Activated CD8-positive, alpha-beta T cell treated with anti-CD3 and anti-CD28 coated beads, Interleukin-2, amount 10 ng/mL, durations not matched to agents 7 days and 5 days (primary cell): ENCODE measurements around the gene LACRT. TPM values are rescaled to one million over a fixed set of nuclear protein-coding genes. Genes with fewer than 3 reads are reported as not detected.

ENCODE experiments used
- ATAC-seq: fragments of 150-1000 bp; cut with Tn5 transposase; one replicate; pipeline ENCODE4 v1.10.0; 2021; ENCODE audit warnings: moderate library complexity
- CTCF ChIA-PET: fragments of 350-600 bp; sonication (Branson Sonifier 250); formaldehyde crosslinking; loops from one replicate; lab custom pipeline; 2021; ENCODE audit warnings: antibody characterized with exemption; lab: Charles Lee
- POLR2A ChIA-PET: fragments of 350-600 bp; sonication (Branson Sonifier 250); formaldehyde crosslinking; loops from one replicate; lab custom pipeline; 2021; ENCODE audit warnings: antibody characterized with exemption; lab: Charles Lee
- DNase-seq: peaks from one replicate; pipeline ENCODE4 v3.0.0-alpha.2; 2020
- H3K27ac Mint-ChIP-seq: one replicate; pipeline ENCODE4 v1.8.0; 2021; ENCODE audit warnings: mild to moderate bottlenecking, mixed read lengths
- H3K27me3 Mint-ChIP-seq: one replicate; pipeline ENCODE4 v1.8.0; 2021; ENCODE audit warnings: low read depth, mixed read lengths
- H3K36me3 Mint-ChIP-seq: one replicate; pipeline ENCODE4 v1.8.0; 2021; ENCODE audit warnings: low read depth, mixed read lengths
- H3K4me1 Mint-ChIP-seq: one replicate; pipeline ENCODE4 v1.8.0; 2021; ENCODE audit warnings: low read depth, mixed read lengths
- H3K4me3 Mint-ChIP-seq: one replicate; pipeline ENCODE4 v1.8.0; 2021; ENCODE audit warnings: mild to moderate bottlenecking, mixed read lengths
- H3K9me3 Mint-ChIP-seq: one replicate; pipeline ENCODE4 v1.8.0; 2022; ENCODE audit warnings: mixed read lengths; ENCODE audit not compliant: insufficient read depth
- total RNA-seq, 2 experiments: library from RNA; stranded (reverse); gene quantifications; one replicate each; pipeline ENCODE4 v1.2.3, GENCODE V29; 2021

The LACRT gene
- total RNA-seq, 2 experiments from 2014 or later, result not detected

DNA sequence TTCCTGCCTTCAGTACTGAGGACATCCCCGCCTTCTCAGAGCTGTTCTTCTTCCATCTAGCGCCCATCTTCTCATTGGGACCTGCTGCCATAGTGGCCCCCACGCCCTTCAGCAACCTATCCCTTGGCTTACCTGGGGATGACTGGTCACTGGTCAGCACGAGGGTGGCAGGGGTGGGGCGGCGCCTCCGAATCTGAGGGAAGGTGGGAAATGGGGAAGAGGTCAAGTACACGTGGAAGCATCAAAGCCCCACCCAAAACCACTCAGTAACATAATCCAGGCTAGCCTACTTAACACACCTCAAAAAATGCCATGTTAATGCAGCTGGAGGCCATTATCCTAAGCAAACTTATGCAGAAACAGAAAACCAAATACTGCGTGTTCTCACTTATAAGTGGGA lies 50.6 kb downstream of the LACRT start:
- no peak overlapping the region for H3K4me3 Mint-ChIP-seq
- ChIA-PET CTCF (interaction anchor here (1.0 to 1.5 kb wide), 3 partner anchors 9 to 57 kb away, joined by 3 read pairs; no protein-coding TSS in a partner anchor), POLR2A (no interaction called here)
- ATAC-seq, result no peak
- no peak for DNase-seq
- no peaks in the 10 kb centered on the region for H3K9me3 Mint-ChIP-seq
- no peak overlapping the region for H3K27ac Mint-ChIP-seq
- peaks cover 2% of the 10 kb centered on the region for H3K4me1 Mint-ChIP-seq
- no peaks in the 10 kb centered on the region for H3K36me3 Mint-ChIP-seq
- peaks cover 48% of the 10 kb centered on the region for H3K27me3 Mint-ChIP-seq

DNA sequence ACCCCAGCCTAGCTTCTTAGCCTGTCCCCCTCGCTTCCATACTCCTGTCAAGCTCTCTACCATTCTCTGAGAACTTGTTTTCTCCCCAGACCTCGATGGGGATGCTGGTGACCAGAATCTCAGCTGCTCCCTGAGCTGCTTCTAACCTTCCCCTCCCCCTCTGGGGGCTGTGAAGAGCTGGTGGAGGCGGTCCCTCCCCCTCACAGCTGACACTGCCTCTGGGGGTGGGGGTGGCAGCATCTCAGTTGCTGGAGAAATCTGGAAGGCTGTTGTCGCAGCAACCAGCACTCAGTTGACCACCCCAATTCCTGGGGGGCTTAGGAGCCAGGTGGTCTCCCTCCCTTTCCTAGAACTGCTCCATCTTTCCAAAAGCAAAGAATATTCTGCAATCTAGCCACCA lies 51.0 kb downstream of the LACRT start:
- ChIA-PET POLR2A (no interaction called here), CTCF (interaction anchor here (1.0 to 1.2 kb wide), 3 partner anchors 9 to 12 kb away, joined by 3 read pairs; no protein-coding TSS in a partner anchor)
- H3K27me3 Mint-ChIP-seq, result peaks cover 44% of the 10 kb centered on the region
- ATAC-seq (no peak), DNase-seq (no peak)
- no peak overlapping the region for H3K27ac Mint-ChIP-seq
- H3K4me3 Mint-ChIP-seq, result no peak overlapping the region
- no peaks in the 10 kb centered on the region for H3K36me3 Mint-ChIP-seq
- no peaks in the 10 kb centered on the region for H3K9me3 Mint-ChIP-seq
- H3K4me1 Mint-ChIP-seq, result peaks cover under 1% of the 10 kb centered on the region

DNA sequence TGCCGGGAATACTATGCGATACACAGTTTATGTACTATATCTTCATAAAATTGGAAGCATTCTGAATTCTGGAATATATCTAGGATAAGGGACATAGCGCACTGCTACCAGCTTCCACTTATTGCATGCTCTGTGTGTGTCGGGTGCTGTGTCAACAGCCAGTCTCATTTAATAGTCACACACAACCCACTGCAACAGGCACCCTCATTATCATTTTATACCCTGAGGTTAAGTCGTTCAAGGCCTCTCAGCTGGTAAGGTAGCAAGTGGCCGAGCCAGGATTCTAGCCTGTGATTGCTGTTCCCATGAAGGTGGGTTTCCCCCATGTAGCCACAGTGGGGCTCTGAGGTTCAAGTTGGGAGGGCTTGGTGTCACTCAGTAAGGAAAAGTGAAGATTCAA lies 53.3 kb downstream of the LACRT start:
- CTCF ChIA-PET, result no interaction called here
- Mint-ChIP-seq H3K9me3 (no peaks in the 10 kb centered on the region), H3K36me3 (peaks cover 3% of the 10 kb centered on the region), H3K4me1 (no peaks in the 10 kb centered on the region), H3K4me3 (no peak overlapping the region), H3K27ac (no peak overlapping the region), H3K27me3 (peaks cover 25% of the 10 kb centered on the region)
- POLR2A ChIA-PET, result no interaction called here
- DNase-seq (no peak), ATAC-seq (no peak)

Other genes with a start within 250 kb of the LACRT start
- gene ITGA5, start 215.6 kb downstream of the LACRT start, total RNA-seq, result 10 to 100 TPM; 65.0 to 69.1 TPM
- 10 to 100 TPM; 11.8 to 12.7 TPM for gene GTSF1, start 161.3 kb downstream of the LACRT start, total RNA-seq
- 100 to 1,000 TPM; 141 to 143 TPM for gene NCKAP1L, start 137.1 kb downstream of the LACRT start, total RNA-seq
- gene PDE1B, start 85.3 kb downstream of the LACRT start, total RNA-seq, result 1 to 10 TPM; 7.1 to 7.7 TPM
- gene PPP1R1A, start 46.2 kb downstream of the LACRT start, total RNA-seq, result not detected
- gene DCD, start 13.5 kb upstream of the LACRT start, total RNA-seq, result not detected
- gene MUCL1, start 219.6 kb upstream of the LACRT start, total RNA-seq, result not detected